Measurements from ENCODE around the gene MYO15A.

Gene MYO15A

DNA sequence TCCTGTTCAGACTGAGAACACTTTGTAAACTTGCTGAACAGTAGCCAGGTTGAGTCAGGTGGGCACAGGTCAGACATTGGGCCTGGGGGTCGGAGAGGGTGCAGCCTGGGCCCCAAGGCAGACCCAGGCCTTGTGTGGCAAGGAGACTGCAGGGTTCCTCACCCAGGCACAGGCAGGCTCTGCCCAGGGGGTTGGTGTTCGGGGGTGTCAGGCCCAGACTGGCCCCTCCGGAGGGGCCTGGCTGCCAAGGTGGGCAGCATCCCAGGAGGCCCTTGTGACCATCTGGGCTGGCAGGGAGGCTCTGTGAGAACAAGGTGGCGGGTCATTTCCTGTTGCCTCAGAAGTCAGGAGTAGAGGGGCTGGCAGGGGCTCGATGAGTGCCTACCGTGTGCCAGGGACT, 585 bp upstream of the MYO15A start:
- TF ChIP-seq CTCF (IDR thresholded peaks at IDR 0.05; ENCODE audit: control insufficient read depth, insufficient read depth, low read depth, low read length, missing control alignments): no peak
- H3K4me3 ChIP-seq (ENCODE audit: control insufficient read depth, low read depth, low read length): no peak overlapping the region
- no peak for DNase-seq (ENCODE audit: low read depth)

DNA sequence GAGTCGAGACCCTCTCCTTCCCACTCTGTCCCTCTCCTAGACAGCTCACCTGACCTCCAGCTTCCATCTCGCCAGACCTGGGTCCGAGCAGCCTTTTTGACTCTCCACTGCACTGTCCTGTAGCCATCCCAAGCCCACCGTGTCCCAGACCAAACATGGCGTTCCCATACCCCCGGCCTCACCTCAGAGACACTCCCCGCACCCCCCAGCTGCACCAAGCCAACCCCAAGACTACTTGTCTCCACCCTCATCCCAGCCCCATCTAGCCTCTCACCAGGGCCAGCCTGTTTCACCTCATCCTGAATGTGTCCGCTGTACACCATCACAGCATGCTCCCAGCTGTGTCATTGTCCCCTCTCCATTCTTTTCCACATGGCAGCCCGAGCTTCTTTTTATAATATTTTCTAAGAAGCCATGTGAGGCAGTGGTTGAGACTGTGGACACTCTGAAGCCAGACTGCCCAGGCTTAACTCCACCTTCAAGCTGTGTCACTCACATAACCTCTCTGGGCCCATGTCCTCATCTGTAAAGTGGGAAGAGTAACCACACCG, 1.5 kb downstream of the MYO15A start:
- no peak for DNase-seq (ENCODE audit: low read depth)
- TF ChIP-seq CTCF (IDR thresholded peaks at IDR 0.05; ENCODE audit: control insufficient read depth, insufficient read depth, low read depth, low read length, missing control alignments): no peak
- H3K4me3 ChIP-seq (ENCODE audit: control insufficient read depth, low read depth, low read length): no peak overlapping the region

GRCh38 chr17:18110636-18111145, 2.1 kb downstream of the MYO15A start:
- no peak overlapping the region for H3K4me3 ChIP-seq (ENCODE audit: control insufficient read depth, low read depth, low read length)
- no peak for DNase-seq (ENCODE audit: low read depth)
- no peak for TF ChIP-seq CTCF (IDR thresholded peaks at IDR 0.05; ENCODE audit: control insufficient read depth, insufficient read depth, low read depth, low read length, missing control alignments)

- no peak for DNase-seq (ENCODE audit: low read depth)
- no peak for TF ChIP-seq CTCF (IDR thresholded peaks at IDR 0.05; ENCODE audit: control insufficient read depth, insufficient read depth, low read depth, low read length, missing control alignments)
- H3K4me3 ChIP-seq (ENCODE audit: control insufficient read depth, low read depth, low read length): no peak overlapping the region
Measured at GRCh38 chr17:18111330-18111971, 2.9 kb downstream of the MYO15A start.

GRCh38 chr17:18115517-18115916, 7.0 kb downstream of the MYO15A start:
- no peak for TF ChIP-seq CTCF (IDR thresholded peaks at IDR 0.05; ENCODE audit: control insufficient read depth, insufficient read depth, low read depth, low read length, missing control alignments)
- DNase-seq (ENCODE audit: low read depth): no peak
- H3K4me3 ChIP-seq (ENCODE audit: control insufficient read depth, low read depth, low read length): no peak overlapping the region

GRCh38 chr17:18116078-18116477, 7.5 kb downstream of the MYO15A start:
- H3K4me3 ChIP-seq (ENCODE audit: control insufficient read depth, low read depth, low read length): no peak overlapping the region
- no peak for DNase-seq (ENCODE audit: low read depth)

More at GRCh38 chr17:18116078-18116477, 7.5 kb downstream of the MYO15A start:
- TF ChIP-seq CTCF (IDR thresholded peaks at IDR 0.05; ENCODE audit: control insufficient read depth, insufficient read depth, low read depth, low read length, missing control alignments): no peak
